ENCODE results near the gene IBSP. TPM values are rescaled to one million over a fixed set of nuclear protein-coding genes. Genes with fewer than 3 reads are reported as not detected.

IBSP gene
- total and polyA plus RNA-seq, 4 donors: 0.12 to 0.37 (median 0.19) TPM; not detected in 1

GRCh38 chr4:87855559-87855958, 56.2 kb downstream of the IBSP start:
- ATAC-seq (ENCODE audit: insufficient read depth, low FRiP score) (no peak), DNase-seq (no peak)
- Histone ChIP-seq H3K4me1 (ENCODE audit: control insufficient read depth in 5 of 5, insufficient read depth in 5 of 5, low read length in 5 of 5) (no peaks in the 10 kb centered on the region), H3K36me3 (ENCODE audit: control insufficient read depth in 4 of 4, insufficient read depth in 4 of 4, low read length in 4 of 4) (no peaks in the 10 kb centered on the region), H3K9me3 (ENCODE audit: control insufficient read depth in 4 of 4, insufficient read depth in 3 of 4, low read length in 3 of 4) (peaks cover 0 to 2% (median 0%) of the 10 kb centered on the region in 4 donors), H3K27ac (ENCODE audit: low read depth in 1 of 2, low read length in 1 of 2) (no peak overlapping the region), H3K4me3 (no peak overlapping the region), H3K9ac (ENCODE audit: insufficient read depth in 1 of 2, low read length in 2 of 2) (no peak overlapping the region), H3K27me3 (ENCODE audit: control insufficient read depth in 3 of 3, insufficient read depth in 3 of 3, low read length in 2 of 3) (no peaks in the 10 kb centered on the region)
- no peak for TF ChIP-seq CTCF (IDR thresholded peaks at IDR 0.05; ENCODE audit: control extremely low read depth, extremely low read depth)
- WGBS, 2 donors: 47 to 63% methylated on average over 8 of the region's 8 CpGs

DNA sequence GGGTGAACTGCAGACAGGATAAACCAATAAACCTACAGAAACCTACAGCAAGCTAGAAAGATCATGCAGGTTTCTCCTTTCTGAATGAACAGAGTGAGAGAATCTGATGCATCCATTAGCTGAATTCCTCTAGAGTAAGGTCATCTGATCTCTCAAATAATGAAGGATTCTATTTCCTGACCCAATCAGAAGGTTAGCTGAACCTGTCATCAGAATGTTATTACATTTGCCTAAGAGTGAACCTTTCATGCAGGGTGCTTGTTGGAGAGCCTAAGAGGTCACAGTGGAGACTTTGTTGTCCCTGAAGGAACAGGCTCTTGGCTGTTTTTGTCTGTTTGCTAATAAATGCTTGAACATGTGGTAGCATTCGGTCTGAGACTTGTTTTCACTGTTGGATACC, 57.5 kb downstream of the IBSP start:
- Histone ChIP-seq H3K27ac (ENCODE audit: low read depth in 1 of 2, low read length in 1 of 2) (no peak overlapping the region), H3K9me3 (ENCODE audit: control insufficient read depth in 4 of 4, insufficient read depth in 3 of 4, low read length in 3 of 4) (peaks cover 0 to 2% (median 0%) of the 10 kb centered on the region in 4 donors), H3K27me3 (ENCODE audit: control insufficient read depth in 3 of 3, insufficient read depth in 3 of 3, low read length in 2 of 3) (no peaks in the 10 kb centered on the region), H3K9ac (ENCODE audit: insufficient read depth in 1 of 2, low read length in 2 of 2) (no peak overlapping the region), H3K4me1 (ENCODE audit: control insufficient read depth in 5 of 5, insufficient read depth in 5 of 5, low read length in 5 of 5) (no peaks in the 10 kb centered on the region), H3K36me3 (ENCODE audit: control insufficient read depth in 4 of 4, insufficient read depth in 4 of 4, low read length in 4 of 4) (no peaks in the 10 kb centered on the region), H3K4me3 (no peak overlapping the region)
- 64 to 79% methylated on average over 1 of the region's 1 CpG for WGBS, 2 donors
- DNase-seq (no peak), ATAC-seq (ENCODE audit: insufficient read depth, low FRiP score) (no peak)
- TF ChIP-seq CTCF (IDR thresholded peaks at IDR 0.05; ENCODE audit: control extremely low read depth, extremely low read depth): no peak

DNA sequence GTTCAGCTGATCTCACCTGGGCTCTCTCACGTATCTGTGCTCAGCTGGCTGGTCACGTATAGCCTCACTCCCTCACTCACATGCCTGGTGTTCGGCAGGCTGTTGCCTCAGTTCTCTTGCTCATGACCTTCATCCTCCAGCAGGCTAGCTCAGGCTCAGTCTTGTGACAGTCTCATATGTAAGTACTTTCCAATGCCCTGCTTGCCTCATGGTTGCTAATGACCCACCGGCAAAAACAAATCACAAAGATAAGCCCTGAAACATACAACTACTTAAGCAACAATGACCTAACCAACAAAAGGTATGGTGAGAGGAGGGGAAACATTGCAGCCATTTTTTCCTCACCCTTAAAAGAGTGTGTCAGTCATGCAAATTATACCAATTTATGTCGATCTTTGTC, 58.4 kb downstream of the IBSP start:
- WGBS, 2 donors: 56 to 59% methylated on average over 5 of the region's 5 CpGs
- no peaks in the 10 kb centered on the region for H3K27me3 ChIP-seq (ENCODE audit: control insufficient read depth in 3 of 3, insufficient read depth in 3 of 3, low read length in 2 of 3)
- H3K9me3 ChIP-seq (ENCODE audit: control insufficient read depth in 4 of 4, insufficient read depth in 3 of 4, low read length in 3 of 4): peaks cover 0 to 2% (median 0%) of the 10 kb centered on the region in 4 donors
- TF ChIP-seq CTCF (IDR thresholded peaks at IDR 0.05; ENCODE audit: control extremely low read depth, extremely low read depth): no peak
- no peaks in the 10 kb centered on the region for H3K36me3 ChIP-seq (ENCODE audit: control insufficient read depth in 4 of 4, insufficient read depth in 4 of 4, low read length in 4 of 4)
- no peaks in the 10 kb centered on the region for H3K4me1 ChIP-seq (ENCODE audit: control insufficient read depth in 5 of 5, insufficient read depth in 5 of 5, low read length in 5 of 5)
- ATAC-seq (ENCODE audit: insufficient read depth, low FRiP score) (no peak), DNase-seq (no peak)
- H3K4me3 ChIP-seq: no peak overlapping the region
- no peak overlapping the region for H3K27ac ChIP-seq (ENCODE audit: low read depth in 1 of 2, low read length in 1 of 2)
- H3K9ac ChIP-seq (ENCODE audit: insufficient read depth in 1 of 2, low read length in 2 of 2): no peak overlapping the region

Other genes starting within 250 kb of the IBSP start
- not detected for gene DSPP, start 191.0 kb upstream of the IBSP start, total RNA-seq
- not detected for gene DSPP, start 191.0 kb upstream of the IBSP start, polyA plus RNA-seq
- gene DMP1, start 149.3 kb upstream of the IBSP start, total RNA-seq: not detected
- not detected for gene DMP1, start 149.3 kb upstream of the IBSP start, polyA plus RNA-seq
- gene MEPE, start 33.4 kb downstream of the IBSP start, total RNA-seq: not detected
- gene MEPE, start 33.4 kb downstream of the IBSP start, polyA plus RNA-seq: under 1 TPM in 1 of 2 donors, not detected in 1; 0.02 TPM
- gene SPP1, start 176.2 kb downstream of the IBSP start, total RNA-seq: 100 to 1,000 TPM in 1 of 2 donors, 10 to 100 TPM in 1; 29.3 to 433 TPM
- gene SPP1, start 176.2 kb downstream of the IBSP start, polyA plus RNA-seq: 100 to 1,000 TPM in 1 of 2 donors, 1 to 10 TPM in 1; 5.4 to 196 TPM
- 10 to 100 TPM; 24.4 to 71.2 TPM for gene PKD2, start 208.1 kb downstream of the IBSP start, total RNA-seq
- 1 to 10 TPM; 8.5 to 9.8 TPM for gene PKD2, start 208.1 kb downstream of the IBSP start, polyA plus RNA-seq